ENCODE measurements around the gene PAN2.

PAN2 gene

DNA sequence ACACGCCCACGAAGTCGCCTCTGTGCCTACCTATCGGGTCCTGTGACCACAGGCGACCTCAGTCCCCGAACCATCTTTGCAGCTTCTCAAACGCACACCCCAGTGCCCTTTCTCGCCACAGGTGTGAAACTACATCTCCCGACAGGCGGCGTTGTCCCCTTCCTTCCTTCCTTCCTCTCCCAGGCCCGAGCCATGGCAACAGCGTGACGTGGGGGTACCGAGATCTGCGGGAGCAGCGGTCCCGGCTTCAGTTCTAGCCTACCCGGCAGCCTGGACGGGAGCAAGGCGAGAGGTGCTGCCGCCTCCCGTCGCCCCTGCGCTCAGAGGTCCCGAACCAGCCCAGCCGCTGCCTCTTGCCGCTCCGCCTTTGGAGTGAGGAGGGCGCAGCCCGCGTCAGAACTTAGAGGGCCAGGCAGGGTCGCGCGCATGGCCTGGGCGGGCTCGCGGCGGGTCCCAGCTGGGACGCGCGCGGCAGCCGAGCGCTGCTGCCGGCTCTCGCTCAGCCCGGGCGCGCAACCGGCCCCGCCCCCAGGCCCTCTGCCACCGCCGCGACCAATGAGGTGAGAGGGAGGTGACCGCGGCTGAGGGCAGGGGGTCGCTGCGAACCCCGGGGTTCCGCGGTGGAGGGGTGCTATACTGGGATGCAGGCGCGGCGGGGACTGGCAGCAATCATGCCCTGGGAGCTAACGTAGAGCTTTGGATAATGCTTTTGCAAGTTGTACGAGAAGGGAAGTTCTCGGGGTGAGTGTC lies 66.9 kb downstream of the PAN2 start, which contains the start of gene COQ10A:
TSS of gene COQ10A (plus strand) at position 250 of the 750 bp plus-strand sequence. CDS start at position 427, 177 bp downstream.
- peak; percentile 80 for DNase-seq (ENCODE audit: low spot score)
